AML-193 (cell line): ENCODE measurements around the gene LYSMD2.
"Not testable (repeated sequence)": the region's sequence is repeated elsewhere in the genome, so short reads cannot be mapped to it uniquely, and the experiment has no call there.

Experiments
- DNase-seq, 2 experiments: peaks; one replicate each; lab custom pipeline; 2025; lab: John Stamatoyannopoulos, UW

Gene LYSMD2, protein sequence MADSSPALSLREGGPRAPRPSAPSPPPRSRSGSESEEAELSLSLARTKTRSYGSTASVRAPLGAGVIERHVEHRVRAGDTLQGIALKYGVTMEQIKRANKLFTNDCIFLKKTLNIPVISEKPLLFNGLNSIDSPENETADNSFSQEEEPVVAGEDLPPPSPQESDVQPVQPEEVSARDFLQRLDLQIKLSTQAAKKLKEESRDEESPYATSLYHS

DNA sequence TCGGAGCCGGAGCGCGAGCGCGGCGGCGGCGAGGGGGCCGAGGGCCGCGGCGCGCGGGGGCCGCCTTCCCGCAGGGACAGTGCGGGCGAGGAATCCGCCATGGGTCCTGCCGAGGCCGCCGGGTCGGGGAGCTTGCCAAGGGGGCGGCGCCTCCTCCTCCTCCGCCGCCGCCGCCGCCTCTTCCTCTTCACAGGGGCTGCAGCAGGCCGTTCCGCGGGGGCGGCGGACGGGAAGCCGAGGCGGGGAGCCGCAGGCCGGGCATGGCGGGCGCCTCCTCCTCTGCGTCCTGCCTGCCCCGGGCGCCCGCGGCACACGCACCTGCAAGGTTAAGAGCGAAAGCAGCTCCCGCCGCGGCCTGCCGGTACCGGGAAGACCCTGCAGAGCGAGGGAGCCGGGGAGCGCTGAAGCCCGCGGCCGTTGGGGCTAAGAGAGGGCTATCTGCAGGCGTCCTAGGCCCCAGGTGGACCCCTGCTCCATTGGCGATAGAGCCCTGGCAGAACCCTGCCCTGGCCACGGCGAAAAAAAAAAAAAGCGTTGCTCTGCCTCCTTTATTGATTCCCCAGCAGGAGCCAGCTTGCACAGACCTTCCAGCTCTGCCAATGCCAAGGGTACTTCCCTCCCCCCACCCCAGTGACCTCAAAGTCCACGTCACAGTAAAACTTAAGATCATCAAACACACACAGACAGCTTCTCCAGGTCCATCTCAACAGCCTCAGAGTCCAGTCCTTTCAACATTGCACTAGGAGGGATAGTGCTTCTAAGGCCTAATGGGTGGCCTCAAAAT lies at the start of gene LYSMD2:
TSS of gene LYSMD2 (minus strand) at position 134 of the 784 bp plus-strand sequence. CDS start at position 101, 33 bp downstream.
- DNase-seq = peak; percentile 30 to 55

DNA sequence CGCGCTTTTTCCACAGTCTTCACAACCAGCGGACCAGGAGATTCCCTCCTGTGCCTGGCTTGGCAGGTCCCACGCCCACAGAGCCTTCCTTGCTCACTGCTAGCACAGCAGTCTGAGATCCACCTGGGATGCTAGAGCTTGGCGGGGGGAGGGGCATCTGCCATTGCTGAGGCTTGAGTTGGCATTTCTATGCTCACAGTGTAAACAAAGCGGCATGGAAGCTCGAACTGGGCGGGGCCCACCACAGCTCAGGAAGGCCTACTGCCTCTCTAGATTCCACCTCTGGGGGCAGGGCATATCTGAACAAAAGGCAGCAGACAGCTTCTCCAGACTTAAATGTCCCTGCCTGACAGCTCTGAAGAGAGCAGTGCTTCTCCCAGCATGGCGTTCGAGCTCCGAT lies 49.7 kb upstream of the LYSMD2 start:
- not testable (repeated sequence) for DNase-seq

DNA sequence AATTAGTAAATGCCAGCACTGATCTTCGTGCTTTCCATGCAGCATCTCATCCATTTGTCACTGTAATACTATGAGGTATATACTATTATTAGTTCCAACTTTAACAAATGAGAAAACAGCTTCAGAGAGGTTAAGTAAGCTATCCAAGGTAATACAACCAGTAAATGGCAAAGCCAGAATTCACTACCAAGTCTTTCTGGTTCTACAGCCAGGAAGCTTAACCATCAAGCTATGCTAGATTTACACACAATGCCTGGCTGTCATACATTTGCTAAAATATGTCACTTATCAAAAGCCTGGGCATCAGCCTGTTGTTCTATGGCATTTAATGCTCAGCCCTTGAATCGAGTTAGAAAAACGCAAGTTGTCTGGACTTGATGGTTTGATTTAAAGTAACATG lies 46.5 kb upstream of the LYSMD2 start:
- DNase-seq = no peak

DNA sequence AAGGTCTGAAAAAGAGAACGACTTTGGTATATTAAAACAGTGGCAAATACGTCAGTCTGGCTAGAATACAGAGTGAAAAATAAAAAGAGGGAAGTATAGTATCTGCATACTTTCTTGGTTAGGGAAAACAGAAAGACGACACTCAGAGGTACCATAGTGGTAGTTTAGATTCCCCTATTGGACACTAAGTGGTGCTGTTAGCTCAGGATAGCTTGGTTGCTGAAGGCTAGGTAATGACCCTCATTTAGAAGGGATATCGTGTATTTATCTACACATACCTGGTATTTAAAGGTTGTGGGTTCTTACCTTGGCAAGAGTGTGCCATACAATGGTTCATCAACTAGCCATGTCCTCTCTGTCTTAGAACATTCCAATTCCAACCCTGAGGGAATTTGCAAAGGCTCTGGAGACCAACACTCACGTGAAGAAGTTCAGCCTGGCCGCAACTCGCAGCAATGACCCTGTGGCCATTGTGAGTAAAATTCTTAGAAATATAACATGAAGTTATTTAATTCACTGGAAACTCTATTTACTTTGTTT lies 45.0 kb upstream of the LYSMD2 start:
- peak in 1 of 2 experiments; percentile 4 for DNase-seq

DNA sequence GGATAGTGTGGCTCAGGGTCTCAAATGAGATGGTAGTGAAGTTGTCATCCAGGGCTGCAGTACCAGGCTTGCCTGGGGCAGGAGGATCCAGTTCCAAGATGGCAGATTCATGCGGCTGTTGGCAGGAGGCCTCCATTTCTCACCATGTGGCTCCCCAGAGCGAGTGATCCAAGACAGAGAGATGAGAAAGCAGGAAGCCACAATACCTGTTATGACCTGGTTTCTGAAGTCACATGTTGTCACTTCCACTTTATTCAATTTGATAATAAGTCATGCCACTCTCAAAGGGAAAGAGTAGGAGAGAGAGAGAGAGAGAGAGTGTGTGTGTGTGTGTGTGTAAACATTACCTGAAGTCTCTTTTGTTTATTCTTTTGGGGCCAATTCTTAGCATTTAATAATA lies 44.1 kb upstream of the LYSMD2 start:
- no peak for DNase-seq

DNA sequence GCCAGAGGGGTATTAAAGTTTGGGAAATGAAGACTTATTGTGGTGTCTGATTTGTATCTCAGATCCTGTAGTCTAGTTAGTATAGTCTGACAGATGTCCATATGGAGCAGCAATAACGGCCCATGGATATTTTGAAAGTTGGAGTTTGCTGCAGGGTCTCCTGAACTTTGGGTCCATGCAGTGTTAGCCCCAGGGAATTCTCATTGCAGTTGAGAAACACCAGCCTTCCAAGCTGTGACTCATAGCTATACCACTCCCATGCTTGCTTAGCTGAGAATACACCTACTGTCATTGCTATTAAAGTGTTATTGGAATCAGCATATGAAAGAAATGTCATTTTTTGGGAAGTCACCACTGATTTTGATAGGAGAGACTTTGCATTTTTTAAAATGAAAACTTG lies 43.2 kb upstream of the LYSMD2 start:
- no peak for DNase-seq

DNA sequence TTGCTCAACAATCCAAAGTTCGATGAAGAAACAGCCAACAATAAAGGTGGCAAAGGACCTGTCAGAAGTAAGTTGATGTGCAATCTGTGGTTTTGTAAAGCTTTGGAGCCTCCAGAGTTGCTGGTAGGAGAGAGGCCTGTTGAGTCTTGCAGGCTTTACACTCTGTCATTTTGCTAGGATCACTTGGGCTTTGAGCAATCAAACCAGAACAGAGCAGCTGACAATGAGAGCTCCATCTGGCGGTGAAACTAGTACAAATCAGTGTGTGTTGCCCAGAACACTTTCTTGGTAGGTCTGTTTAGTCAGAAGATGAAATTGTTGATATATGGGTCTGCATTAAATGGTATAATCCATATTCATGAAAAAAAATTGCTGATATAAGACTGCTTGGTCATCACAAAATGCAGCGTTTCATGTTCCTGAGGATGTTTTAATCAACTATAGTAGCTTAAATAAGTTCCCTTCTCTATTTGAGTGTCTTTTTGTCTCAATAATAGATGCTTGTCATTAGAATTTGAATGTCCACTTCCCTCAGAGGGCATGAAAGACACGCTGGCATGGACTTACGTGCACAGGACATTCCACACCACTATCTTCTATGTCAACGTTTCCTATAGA lies 39.6 kb upstream of the LYSMD2 start:
- DNase-seq = peak; percentile 81 to 83

DNA sequence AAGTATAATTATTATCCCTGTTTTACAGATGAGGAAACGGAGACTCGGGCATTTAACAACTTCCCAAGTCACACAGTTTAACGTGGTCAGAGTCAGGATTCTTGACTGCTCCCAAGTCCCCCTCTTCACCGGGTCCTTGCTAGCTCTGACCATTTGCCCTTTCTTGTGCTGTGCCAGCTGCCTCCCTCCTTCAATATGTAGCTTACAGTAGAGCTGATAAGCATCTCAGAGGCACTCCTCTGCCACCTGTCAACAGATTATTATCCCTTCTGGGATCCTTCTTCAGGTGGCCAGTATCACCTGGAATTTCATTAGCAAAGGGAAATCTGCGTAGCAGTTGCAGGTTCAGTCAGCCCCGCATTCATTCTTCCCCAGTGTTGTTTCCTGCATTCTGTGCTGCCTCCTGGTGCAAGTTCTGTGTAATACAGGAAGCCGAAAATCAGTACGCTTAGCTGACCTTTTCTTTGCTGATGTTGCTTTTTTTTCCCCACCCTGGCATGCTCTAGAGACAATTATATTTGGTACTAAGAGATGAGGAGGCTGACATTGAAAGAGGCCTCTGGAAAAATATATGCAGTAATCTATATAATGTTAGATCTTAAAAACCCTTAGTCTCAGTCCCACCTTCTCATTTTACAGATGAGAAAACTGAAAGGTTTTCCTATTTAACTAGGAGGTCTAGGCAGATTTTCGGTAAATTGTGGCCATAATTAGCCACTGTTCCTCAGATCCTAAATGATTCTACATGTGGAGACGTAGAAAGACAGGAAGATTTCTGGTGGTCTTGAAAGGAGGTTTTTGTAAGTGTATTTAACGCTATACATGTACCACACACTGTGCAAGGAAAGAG lies 38.7 kb upstream of the LYSMD2 start:
- peak; percentile 58 to 65 for DNase-seq

DNA sequence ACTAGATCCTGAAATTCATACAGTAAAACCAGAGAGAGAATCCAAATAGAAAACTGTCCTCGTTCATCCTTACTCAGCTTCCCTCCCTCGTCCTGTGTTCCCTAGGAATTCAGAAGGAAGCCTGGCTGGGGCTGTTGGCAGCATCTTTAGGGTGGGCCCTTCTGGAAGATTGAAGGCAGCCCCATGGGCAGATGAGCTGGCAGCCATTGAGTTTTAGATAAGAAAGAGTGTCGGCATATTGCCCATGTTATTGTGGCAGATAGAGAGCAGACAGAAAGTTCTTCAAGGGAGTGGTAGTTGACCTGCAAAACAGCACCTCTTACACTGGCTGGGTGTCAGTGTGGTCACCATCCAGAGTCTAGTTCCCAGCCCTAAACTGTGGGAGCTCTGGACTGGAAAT lies 37.5 kb upstream of the LYSMD2 start:
- no peak for DNase-seq

DNA sequence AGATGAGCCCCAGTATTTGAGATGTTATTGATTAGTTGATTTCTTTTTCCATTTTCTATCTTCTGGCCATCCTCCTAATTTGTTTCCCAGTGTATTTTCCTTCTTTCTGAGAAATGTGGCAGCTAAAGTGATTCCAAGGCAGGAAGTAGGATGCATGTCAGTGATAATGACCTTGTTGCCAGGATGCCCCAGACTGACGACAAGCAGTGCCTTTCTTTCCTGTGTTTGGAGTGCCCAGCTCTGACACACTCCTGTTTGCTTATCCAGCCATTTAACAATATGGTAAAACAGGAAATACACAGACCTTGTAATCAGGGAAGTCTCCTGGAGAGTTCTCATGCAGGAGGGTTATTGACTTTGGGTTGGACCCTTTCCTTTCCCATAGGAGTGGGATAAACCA lies 34.3 kb upstream of the LYSMD2 start:
- DNase-seq = no peak

DNA sequence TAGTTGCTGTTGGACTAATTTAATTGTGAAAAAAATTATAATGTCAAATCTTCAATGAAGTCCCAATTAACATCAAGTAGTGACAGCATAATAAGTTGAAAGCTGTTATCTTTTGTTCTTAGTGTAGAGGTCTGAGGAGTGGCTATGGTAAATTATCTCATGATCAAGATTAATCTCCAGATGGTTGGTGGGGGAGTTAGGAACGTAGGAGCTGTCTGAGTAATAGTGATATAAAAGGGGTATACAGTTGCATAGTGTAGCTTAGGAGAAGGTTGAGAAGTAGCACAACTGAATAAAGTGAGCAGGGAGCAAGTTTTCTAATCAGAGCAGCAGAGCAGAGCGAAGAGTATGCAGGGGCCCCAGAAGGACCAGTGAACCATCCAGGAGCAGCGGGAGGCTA lies 33.4 kb upstream of the LYSMD2 start:
- no peak for DNase-seq

DNA sequence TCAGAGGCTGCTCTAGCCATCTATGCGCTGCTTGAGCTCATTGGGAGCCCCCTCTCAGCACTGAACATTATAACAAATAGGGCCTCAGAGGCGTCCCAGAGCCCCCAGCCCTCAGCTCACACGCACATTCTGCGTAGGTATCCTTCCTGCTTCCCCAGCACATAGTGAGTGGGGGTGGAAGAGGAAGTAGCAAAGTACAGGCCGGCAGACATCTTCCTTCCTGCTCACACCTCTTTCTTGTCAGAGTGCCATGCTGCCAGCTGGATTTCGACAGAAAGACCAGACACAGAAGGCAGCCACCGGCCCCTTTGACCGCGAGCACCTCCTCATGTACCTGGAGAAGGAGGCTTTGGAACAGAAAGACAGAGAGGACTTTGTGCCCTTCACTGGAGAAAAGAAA lies 30.6 kb upstream of the LYSMD2 start:
- peak; percentile 64 to 66 for DNase-seq

DNA sequence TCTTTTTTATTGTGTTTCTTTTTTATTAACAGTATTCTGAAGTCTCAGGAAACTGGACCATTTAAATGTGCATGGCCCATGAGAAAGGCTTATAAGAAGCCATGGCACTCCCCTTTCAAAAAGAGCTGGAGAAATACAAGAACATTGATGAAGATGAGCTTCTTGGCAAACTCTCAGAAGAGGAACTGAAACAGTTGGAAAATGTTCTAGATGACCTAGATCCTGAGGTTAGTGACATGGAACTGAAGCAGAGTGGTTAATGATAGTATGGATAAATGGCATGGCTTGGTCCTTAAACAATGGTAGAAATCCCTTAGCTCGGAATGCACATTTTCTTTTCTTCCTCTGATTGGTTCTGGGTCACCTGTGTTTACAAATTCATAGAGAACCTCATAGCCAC lies 28.9 kb upstream of the LYSMD2 start:
- DNase-seq = no peak

DNA sequence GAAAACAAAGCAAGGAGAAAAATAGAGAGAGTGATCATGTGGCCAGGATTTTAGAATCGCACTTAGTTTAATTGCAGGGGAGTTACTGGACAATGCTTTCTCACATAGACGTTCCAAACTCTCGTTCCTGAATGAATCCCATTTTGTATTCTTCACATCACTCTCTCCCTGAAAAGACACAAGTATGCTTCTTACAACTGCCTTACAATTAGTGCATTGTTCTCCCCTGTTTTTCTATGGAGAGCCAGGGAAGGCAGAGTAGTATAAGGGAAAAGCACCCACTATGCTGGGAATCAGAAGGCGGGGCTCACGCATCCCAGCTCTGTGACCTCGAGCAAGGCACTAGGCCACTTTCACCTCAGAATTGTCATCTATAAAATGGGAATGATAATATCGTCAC lies 28.3 kb upstream of the LYSMD2 start:
- DNase-seq = no peak

DNA sequence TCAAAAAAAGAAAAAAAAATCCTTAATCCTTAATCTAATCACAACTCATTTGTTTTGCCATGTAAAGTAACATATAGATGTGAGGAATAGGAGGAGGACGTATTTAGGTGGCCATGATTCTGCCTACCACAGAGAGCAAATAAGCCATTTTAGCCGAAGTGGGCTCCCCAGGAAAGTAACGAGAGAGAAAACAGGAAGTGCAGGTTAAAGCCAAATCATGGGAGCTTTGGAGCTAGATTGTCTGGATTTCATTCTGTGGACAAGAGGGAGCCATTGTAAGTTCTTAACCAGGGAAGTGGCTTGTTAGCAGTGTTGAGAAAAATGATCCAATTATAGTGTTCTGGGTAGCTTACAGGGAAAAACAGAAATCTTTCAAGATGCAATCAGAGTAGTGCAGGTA lies 23.4 kb upstream of the LYSMD2 start:
- no peak for DNase-seq

DNA sequence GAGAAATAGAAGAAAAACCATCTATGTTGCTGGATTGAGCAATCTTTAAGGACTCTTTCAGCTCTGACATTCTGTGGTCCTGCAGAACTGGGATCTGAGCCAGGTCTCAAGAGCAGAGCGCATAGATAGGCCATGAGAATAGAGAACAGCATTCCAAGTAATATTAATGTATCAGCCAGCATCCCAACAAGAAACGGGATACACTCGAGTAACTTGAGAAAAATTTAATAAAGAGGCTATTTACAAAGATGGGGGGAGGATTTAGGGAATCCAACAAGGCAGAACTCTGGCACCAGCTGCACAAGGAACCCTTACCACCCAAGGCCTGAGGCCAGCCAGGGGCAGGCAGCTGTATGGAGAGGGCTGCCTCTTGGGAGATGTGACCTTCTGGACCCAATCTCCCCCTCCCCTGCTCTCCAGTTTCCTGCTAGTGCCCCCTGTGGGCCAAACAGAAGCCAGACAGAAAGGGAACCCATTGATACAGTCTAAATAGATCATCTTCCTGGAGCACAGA lies 22.2 kb upstream of the LYSMD2 start:
- peak; percentile 75 to 83 for DNase-seq

DNA sequence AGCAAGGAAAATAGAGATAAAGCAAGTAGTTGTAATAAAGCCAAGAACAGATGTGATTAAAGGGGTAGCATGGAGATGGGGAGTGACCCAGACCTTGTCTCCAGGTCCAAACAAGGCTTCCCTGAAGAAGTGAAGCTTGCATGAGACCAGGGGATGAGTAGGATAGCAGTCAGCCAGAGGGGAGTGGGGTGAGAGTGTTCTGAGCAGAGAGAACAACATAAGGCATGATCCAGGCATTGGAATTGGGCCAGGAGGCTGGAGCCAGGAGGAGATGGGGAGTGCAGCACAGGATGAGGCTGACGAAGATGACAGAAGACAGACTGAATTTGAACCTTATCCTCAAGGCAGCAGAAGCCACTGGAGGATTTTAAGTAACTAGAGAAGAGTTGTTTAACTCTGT lies 21.2 kb upstream of the LYSMD2 start:
- DNase-seq = no peak

DNA sequence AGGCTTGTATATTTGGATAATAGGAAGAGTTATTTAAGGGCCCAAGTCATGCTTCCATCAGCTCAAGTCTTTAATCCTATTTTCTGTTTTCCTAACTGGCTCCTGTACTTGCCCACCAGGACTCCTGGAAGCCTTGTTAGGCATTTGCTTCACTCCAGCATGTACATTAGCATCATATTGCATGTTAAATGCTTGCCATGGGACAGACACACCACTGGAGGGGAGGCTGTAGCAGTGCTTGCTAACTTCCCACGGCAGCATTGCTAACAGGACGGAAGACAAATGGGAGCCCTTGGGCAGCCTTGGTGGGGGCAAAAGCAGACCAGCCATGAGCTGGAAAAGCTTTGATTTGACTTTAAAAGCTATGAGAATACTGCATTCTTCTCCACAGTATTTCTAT lies 20.0 kb upstream of the LYSMD2 start:
- no peak for DNase-seq

DNA sequence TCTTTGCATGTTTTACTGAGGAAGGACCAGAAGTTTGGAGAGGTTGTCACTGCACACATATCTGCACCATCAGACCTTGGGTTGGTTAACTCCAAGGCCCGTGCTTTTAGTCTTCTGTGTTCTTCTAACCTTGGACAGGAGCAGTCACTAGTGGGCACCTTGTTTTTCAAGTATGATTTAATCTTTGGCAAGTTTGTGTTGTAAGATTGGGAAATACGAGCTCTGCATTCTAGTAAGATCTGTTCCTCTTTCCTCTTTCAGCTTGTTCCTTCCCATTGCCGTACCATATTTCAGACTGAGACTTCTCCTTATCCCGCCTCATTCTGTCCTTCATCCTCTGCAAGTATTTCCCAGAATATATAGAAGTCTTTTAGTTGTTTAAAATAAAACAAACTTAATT lies 19.0 kb upstream of the LYSMD2 start:
- DNase-seq = peak; percentile 89 to 94

DNA sequence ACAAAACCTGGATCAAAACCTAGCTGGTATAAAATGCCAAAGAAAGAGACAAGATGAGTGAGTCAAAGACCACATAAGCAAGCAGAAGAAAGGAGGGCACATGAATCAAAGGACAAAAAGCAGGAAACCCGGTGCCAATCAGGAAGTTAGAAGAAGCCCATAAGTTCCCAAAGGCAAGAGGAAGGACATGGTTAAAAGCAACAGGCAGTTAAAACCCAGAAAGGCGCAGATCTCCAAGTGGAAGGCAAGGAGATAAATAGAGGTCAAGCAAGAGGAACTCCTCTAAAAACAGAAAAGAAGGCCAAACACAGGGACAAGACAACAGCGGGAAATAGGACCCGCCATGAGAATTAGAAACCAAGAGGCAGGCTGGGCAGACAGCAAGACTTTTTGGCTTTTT lies 18.3 kb upstream of the LYSMD2 start:
- peak in 1 of 2 experiments; percentile 24 for DNase-seq

DNA sequence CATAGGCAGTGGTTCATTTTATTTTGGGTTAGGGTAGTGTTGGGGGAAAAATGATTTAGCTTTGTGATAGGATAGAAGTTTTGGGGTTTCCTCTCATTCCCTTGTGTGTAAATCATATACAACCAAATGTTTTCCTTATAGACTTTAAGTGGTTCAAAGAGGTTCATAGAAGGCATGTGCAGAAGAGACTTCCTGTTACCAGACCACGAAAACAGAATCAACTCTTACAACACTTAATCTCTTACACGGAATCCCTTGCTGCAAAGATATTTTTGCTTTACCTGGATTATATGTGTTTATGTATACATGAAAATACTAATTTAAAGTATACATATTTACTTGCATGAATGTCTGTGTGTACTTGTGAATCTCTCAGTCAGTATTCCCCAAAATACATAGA lies 16.8 kb upstream of the LYSMD2 start:
- peak; percentile 21 to 34 for DNase-seq

DNA sequence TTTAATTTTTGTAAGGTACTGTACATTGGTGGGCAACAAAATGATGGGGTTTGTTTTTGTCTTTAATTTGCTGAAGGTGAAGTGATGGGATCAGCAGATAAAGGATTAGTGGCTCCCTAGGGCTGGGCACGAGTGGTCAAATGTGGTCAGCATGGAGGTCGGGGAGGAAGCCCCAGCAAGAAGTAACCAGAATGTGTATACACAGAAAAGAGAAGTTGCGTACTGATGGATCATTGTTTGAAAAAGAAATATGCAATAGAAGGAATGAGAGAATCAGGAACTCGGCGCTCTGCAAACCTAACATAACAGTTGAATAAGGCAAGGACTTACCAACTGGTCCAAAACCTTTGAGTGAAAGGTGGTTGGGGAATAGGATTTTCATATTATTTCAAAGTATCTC lies 15.4 kb upstream of the LYSMD2 start:
- peak; percentile 74 to 82 for DNase-seq
